BJ (cell line): ENCODE results near the gene CHKA. TPM values are rescaled to one million over a fixed set of nuclear protein-coding genes. Genes with fewer than 3 reads are reported as not detected.

Experiments
- CTCF ChIA-PET: fragments of 350-600 bp; formaldehyde crosslinking; extraction: SDS; loops from one replicate; lab custom pipeline; 2021; ENCODE audit warnings: antibody characterized with exemption, inconsistent platforms; lab: Yijun Ruan, JAX
- POLR2A ChIA-PET: fragments of 300-600 bp; sonication (Branson Sonifier 250); formaldehyde crosslinking; extraction: SDS; loops from one replicate; lab custom pipeline; 2021; ENCODE audit warnings: antibody characterized with exemption; lab: Charles Lee
- DNase-seq: peaks from one replicate; pipeline ENCODE4 v3.0.0-alpha.2; 2011; ENCODE audit warnings: low read depth
- H3K27me3 ChIP-seq: 2 replicates; pipeline ENCODE4 v1.6.0; 2011; ENCODE audit warnings: low read length; ENCODE audit not compliant: control insufficient read depth, insufficient read depth
- H3K36me3 ChIP-seq: 2 replicates; pipeline ENCODE4 v1.5.1; 2011; ENCODE audit warnings: low read length; ENCODE audit not compliant: control insufficient read depth, insufficient read depth
- H3K4me3 ChIP-seq: 2 replicates; pipeline ENCODE4 v1.5.1; 2011; ENCODE audit warnings: low read depth, mild to moderate bottlenecking, control low read depth, low read length
- polyA plus RNA-seq: library from polyadenylated mRNA; depleted of rRNA; stranded (reverse); fragments of >200 nt; gene quantifications from 2 replicates; pipeline ENCODE4 v1.2.3, GENCODE V29; 2011
- TF ChIP-seq, protein P1 (sequence below): IDR thresholded peaks from 2 replicates; pipeline ENCODE4 v1.5.1; 2011; ENCODE audit warnings: low read depth, mild to moderate bottlenecking, control low read depth, inconsistent platforms, low read length, moderate library complexity; ENCODE audit not compliant: insufficient read depth

CHKA gene
- polyA plus RNA-seq, 1 experiment: 5.9 TPM

GRCh38 chr11:68082481-68082880 lies 38.7 kb downstream of the CHKA start:
- ChIA-PET POLR2A (no interaction called here), CTCF (interaction anchor here (0.6 kb wide), 1 partner anchor 10 kb away, joined by 3 read pairs; no protein-coding TSS in a partner anchor)
- no peak for DNase-seq
- TF ChIP-seq, protein P1, sequence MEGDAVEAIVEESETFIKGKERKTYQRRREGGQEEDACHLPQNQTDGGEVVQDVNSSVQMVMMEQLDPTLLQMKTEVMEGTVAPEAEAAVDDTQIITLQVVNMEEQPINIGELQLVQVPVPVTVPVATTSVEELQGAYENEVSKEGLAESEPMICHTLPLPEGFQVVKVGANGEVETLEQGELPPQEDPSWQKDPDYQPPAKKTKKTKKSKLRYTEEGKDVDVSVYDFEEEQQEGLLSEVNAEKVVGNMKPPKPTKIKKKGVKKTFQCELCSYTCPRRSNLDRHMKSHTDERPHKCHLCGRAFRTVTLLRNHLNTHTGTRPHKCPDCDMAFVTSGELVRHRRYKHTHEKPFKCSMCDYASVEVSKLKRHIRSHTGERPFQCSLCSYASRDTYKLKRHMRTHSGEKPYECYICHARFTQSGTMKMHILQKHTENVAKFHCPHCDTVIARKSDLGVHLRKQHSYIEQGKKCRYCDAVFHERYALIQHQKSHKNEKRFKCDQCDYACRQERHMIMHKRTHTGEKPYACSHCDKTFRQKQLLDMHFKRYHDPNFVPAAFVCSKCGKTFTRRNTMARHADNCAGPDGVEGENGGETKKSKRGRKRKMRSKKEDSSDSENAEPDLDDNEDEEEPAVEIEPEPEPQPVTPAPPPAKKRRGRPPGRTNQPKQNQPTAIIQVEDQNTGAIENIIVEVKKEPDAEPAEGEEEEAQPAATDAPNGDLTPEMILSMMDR: no peak
- Histone ChIP-seq H3K27me3 (no peaks in the 10 kb centered on the region), H3K36me3 (peaks cover 3% of the 10 kb centered on the region; the same call in 1 of the 2 replicates), H3K4me3 (no peak overlapping the region)

DNA sequence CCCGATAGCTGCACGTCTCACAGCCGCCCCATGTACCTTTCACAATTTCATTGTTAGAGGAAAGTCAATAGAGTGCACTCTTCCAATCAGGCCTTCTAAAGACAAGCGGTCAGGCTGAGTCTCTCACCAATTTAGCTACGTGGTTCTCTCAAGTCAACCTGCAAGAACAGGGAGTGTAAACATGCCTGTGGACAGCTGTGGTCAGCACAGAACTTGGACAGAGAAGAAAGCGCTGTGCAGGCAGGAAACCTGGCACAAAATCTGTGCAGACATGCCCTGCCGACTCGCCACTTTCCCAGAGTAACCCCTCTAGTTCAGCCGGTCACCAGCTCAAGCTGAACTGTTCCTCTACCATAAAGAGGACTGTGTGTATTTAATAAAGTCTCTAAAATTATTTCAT lies 39.5 kb downstream of the CHKA start:
- peaks cover 3% of the 10 kb centered on the region; the same call in 1 of the 2 replicates for H3K36me3 ChIP-seq
- POLR2A ChIA-PET: no interaction called here
- CTCF ChIA-PET: interaction anchor here (0.6 kb wide), 1 partner anchor 11 kb away, joined by 3 read pairs; no protein-coding TSS in a partner anchor
- no peak for DNase-seq
- no peaks in the 10 kb centered on the region for H3K27me3 ChIP-seq
- TF ChIP-seq, protein P1: no peak
- H3K4me3 ChIP-seq: no peak overlapping the region

- ChIA-PET POLR2A (no interaction called here), CTCF (no interaction called here)
- TF ChIP-seq, protein P1: no peak
- no peak overlapping the region for H3K4me3 ChIP-seq
- no peak for DNase-seq
- H3K36me3 ChIP-seq: peaks cover 3% of the 10 kb centered on the region; the same call in 1 of the 2 replicates
- no peaks in the 10 kb centered on the region for H3K27me3 ChIP-seq
Measured at GRCh38 chr11:68080860-68081259, 40.3 kb downstream of the CHKA start.

GRCh38 chr11:68077617-68078582 lies 43.3 kb downstream of the CHKA start:
- no peak for DNase-seq
- ChIA-PET POLR2A (no interaction called here), CTCF (interaction anchor here (1.7 kb wide), 1 partner anchor 10 kb away, joined by 9 read pairs; no protein-coding TSS in a partner anchor)
- H3K4me3 ChIP-seq: no peak overlapping the region
- peaks cover 5% of the 10 kb centered on the region; the same call in 1 of the 2 replicates for H3K36me3 ChIP-seq
- no peaks in the 10 kb centered on the region for H3K27me3 ChIP-seq
- TF ChIP-seq, protein P1: no peak

DNA sequence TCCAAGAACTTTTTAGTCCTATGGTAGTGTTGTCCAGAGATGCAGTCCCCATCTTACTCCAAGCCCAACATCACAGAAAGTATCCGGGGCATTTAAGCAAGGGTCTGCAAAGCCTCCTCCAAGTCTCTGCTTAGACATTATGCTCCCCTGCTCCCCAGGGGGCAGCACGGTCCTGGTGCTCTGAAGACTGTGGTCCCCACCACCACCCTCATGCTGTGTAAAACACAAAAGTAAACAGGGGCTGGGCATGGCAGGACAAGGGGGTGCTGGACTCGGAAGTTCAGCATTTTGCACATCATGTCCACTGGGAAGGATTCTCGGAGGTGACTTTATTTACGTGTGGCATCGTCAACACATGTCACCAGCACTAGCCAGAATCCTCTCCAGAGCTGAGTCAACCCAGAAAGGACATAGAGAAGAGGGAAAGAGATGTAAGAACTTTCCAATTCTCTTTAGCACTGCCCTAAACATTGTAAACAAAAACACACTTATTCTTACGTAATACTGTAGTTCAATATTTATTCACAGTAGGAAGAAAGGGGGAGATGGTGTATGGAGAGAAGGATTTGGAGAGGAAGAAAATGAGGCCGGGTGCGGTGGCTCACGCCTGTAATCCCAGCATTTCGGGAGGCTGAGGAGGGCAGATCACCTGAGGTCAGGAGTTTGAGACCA lies 44.7 kb downstream of the CHKA start:
- TF ChIP-seq, protein P1: no peak
- H3K27me3 ChIP-seq: no peaks in the 10 kb centered on the region
- CTCF ChIA-PET: interaction anchor here (1.2 to 1.5 kb wide), 2 partner anchors 10 to 12 kb away, joined by 3 to 5 read pairs; no protein-coding TSS in a partner anchor
- H3K36me3 ChIP-seq: peaks cover 5% of the 10 kb centered on the region; the same call in 1 of the 2 replicates
- POLR2A ChIA-PET: no interaction called here
- DNase-seq: no peak
- H3K4me3 ChIP-seq: no peak overlapping the region
